NCI-H1436 treated with DMSO at 0.1 percent for 48 hours (cell line): ENCODE data around the gene FMR1.

Experiments used
- DNase-seq: peaks from one replicate; lab custom pipeline; 2025; lab: John Stamatoyannopoulos, UW

FMR1 gene

GRCh38 chrX:147916375-147916968 lies 4.8 kb downstream of the FMR1 start:
- no peak for DNase-seq

- no peak for DNase-seq
Observed at GRCh38 chrX:147917700-147918695, 6.3 kb downstream of the FMR1 start.

DNA sequence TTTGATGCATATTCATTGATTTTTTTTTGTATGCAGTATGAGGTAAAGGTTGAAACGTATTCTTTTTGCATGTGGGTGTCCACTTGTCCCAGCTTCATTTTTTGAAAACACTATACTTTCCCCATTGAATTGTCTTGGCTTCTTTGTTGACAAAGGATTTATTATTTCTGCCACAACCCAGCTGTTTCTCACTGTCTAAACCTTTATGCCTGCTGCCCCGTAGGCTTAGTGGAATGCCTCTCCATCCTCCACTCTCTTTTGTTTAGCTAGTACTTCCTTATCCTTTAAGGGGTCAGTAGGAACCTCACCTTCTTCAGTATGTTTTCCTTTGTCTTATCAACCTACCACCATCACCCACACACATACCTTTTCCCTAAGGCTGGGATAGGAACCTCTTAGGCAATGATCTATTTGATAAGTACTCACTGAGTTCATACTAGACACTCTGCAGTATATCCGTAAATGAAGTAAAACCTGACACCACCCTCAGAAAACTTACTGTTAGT lies 8.5 kb downstream of the FMR1 start:
- no peak for DNase-seq

GRCh38 chrX:147923605-147924004 lies 11.9 kb downstream of the FMR1 start:
- DNase-seq, result no peak

DNA sequence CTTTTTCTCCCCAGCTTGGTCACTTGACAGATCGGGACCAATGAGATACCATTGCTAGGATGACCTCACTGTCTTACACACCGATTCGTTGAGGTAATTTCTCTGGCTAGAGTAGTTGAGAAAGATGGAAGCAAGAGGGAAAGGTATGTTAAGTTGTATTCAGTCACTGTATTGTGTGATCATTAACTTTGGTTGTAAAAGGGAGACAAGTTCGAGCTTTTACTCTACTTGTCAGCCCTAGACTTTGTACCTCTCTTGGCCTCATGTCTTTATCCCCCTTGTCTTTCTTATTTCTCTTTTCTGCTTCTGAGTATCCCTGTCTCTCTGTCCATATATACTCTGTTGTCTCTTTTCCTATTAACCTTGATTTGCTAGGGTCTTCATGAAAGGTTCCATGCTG lies 15.5 kb downstream of the FMR1 start:
- DNase-seq, result no peak

- DNase-seq, result no peak
Observed at GRCh38 chrX:147933815-147934214, 22.1 kb downstream of the FMR1 start.

- DNase-seq, result no peak
Observed at GRCh38 chrX:147935156-147935758, 23.5 kb downstream of the FMR1 start.

DNA sequence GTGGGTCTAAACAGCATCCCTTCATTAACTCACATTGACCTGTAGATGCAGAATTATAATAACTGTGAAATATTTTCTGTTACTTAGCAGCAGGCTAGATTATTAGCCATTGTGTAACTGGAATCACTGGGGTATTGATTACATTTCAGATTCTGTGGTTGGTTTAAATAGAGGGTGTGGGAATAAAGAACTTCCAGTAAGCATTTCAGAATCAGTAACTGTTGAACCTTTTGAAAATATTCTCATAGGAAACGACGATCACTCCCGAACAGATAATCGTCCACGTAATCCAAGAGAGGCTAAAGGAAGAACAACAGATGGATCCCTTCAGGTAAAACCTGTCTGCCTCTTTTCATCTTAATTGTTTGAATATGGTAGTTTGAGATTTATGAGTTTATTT lies 33.6 kb downstream of the FMR1 start:
- DNase-seq, result no peak

DNA sequence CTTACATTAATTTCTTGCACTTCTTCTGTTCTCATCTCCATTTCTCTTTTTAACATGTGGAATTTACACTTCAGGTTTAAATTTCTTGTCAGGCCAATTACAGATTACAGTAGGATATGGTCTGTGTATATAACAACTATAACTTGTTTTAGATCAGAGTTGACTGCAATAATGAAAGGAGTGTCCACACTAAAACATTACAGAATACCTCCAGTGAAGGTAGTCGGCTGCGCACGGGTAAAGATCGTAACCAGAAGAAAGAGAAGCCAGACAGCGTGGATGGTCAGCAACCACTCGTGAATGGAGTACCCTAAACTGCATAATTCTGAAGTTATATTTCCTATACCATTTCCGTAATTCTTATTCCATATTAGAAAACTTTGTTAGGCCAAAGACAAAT lies 36.8 kb downstream of the FMR1 start:
- DNase-seq, result no peak

GRCh38 chrX:147950352-147950751 lies 38.6 kb downstream of the FMR1 start:
- DNase-seq, result no peak

DNA sequence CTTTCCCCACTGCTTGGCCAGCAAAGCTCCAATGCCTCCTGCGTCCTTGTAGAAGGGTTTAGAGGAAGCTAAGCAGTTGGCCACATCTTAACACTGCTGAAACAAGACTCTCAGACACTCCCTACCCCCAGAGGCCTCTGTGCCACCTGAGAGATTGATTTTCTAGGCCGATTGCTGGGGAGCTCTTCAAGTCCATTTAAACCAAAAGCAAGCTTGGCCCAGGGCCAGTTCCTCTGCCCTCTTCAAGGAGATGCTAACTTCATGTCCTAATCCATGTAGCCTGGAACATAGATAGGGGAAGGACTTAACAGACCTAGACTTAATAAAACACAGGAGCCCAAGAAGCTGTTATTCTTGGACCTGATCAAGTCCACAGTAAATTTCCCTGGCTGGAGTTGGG lies 42.3 kb downstream of the FMR1 start:
- no peak for DNase-seq

GRCh38 chrX:147957291-147957690 lies 45.6 kb downstream of the FMR1 start:
- DNase-seq, result no peak

GRCh38 chrX:147958291-147958690 lies 46.6 kb downstream of the FMR1 start:
- DNase-seq, result no peak

- DNase-seq, result no peak
Observed at GRCh38 chrX:147960722-147961121, 49.0 kb downstream of the FMR1 start.

DNA sequence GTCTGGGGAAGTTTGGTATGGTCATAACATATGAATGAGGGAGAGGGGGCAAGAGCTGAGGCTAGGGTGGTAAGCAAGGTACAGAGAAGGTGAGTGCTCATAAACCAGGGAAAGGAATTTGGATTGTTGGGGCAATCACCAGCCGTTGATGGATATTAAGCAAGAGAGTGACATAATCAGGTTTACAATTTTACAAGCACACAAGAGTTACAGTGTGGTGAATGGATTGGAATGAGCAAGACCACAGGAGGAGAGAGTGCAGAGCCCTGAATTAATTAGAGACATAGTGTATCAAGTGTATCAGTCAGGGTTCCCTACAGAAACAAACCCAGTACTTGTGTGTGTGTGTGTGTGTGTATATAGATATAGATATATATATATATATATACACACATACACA lies 50.8 kb downstream of the FMR1 start:
- no peak for DNase-seq

DNA sequence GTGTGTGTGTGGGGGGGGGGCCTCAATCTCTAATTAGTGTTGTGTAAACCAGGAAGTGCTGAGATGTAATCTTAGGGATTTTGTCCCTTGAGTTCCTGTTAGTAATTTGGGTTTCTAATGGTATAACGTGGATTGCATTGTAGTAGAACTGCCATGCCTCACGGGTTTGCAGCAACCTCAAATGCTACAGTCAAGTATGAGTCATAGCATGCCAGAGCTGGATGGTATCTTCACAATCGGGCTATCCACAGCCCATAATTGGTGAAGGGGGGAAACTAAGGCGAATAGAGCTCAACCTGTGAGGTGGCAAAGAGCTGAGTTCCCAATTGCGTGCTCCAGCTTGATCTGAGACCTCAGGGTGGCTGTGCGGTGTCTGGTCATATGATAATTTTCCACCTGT lies 67.2 kb downstream of the FMR1 start:
- no peak for DNase-seq

- no peak for DNase-seq
Observed at GRCh38 chrX:147981038-147981752, 69.5 kb downstream of the FMR1 start, which contains the start of gene FMR1NB. Gene FMR1NB, plus strand, starts transcription at chrX:147981337. Its CDS starts 66 bp downstream, at chrX:147981403.
